GM19025 (cell line): Measurements from ENCODE around the gene GPR75.

Experiments
- ATAC-seq: cut with Tn5 transposase; IDR thresholded peaks from one replicate; pipeline ENCODE4 v1.9.1; 2021; ENCODE audit warnings: mild to moderate bottlenecking, low read depth, moderate library complexity; ENCODE audit not compliant: unreplicated experiment

The GPR75 gene

GRCh38 chr2:53811601-53812000, 48.2 kb downstream of the GPR75 start:
- ATAC-seq: no peak
